Esophagus squamous epithelium (tissue), 4 donors: ENCODE measurements around the gene PAXX.

Experiments used
- CTCF ChIP-seq, 6 experiments: fragments of 450-650 bp in 4 of 6; fragments of 200-600 bp in 2 of 6; sonication (generic) in 2 of 6; IDR thresholded peaks; one replicate each; pipeline ENCODE4 v1.5.1; 2016 to 2019; ENCODE audit warnings: antibody characterized with exemption in 6 of 6, mild to moderate bottlenecking in 4 of 6, moderate library complexity in 4 of 6
- POLR2A ChIP-seq, 4 donors: fragments of 450-650 bp; IDR thresholded peaks; one replicate each; pipeline ENCODE4 v1.6.1; 2017; ENCODE audit warnings: antibody characterized with exemption in 4 of 4, mild to moderate bottlenecking in 4 of 4, moderate library complexity in 3 of 4

DNA sequence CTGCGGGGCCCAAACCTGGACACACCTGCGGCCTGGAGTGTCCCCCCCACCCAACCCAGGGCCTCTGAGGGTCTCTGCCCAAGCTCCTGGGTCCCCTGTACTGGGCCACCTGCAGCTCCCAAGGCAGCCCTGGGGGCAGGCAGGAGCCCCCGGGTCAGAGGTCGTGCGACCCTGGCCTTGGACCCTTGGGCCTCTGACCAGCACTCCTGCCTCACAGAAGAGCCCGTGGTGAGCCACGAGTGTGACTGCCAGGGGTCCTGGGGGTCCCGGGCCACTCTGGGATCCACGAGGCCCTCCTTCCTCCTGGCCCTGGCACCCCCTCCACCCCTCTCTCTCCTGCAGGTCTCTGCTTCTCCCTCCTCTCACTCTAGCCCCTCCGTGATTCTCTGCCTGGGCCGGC, 19.9 kb upstream of the PAXX start:
- TF ChIP-seq CTCF (IDR thresholded peaks at IDR 0.05), result no peak
- no peak for TF ChIP-seq POLR2A (IDR thresholded peaks at IDR 0.05)
